Lung (tissue), 12 donors: Measurements from ENCODE around the gene COL4A1. TPM values are rescaled to one million over a fixed set of nuclear protein-coding genes. Genes with fewer than 3 reads are reported as not detected.

Source experiments
- ATAC-seq: fragments of 200-7000 bp; cut with Tn5 transposase; one replicate; pipeline ENCODE4 v1.9.1; 2020; ENCODE audit warnings: moderate number of reproducible peaks; ENCODE audit not compliant: insufficient read depth, low FRiP score
- DNase-seq, 3 donors: peaks; one replicate each; pipeline ENCODE4 v3.0.0-alpha.2; 2013 to 2017
- H3K27ac ChIP-seq, 2 donors: one replicate each; pipeline ENCODE4 v1.5.1; 2013; ENCODE audit warnings: mild to moderate bottlenecking in 2 of 2, moderate library complexity in 2 of 2, control low read depth in 1 of 2, inconsistent platforms in 1 of 2, low read depth in 1 of 2, low read length in 1 of 2
- H3K27me3 ChIP-seq, 3 donors: one replicate each; pipeline ENCODE4 v1.5.1; 2013; ENCODE audit warnings: low read length in 2 of 3; ENCODE audit not compliant: control insufficient read depth in 3 of 3, insufficient read depth in 3 of 3
- H3K36me3 ChIP-seq, 4 donors: one replicate each; pipeline ENCODE4 v1.5.1; 2013; ENCODE audit warnings: low read length in 4 of 4, mild to moderate bottlenecking in 1 of 4, moderate library complexity in 1 of 4; ENCODE audit not compliant: control insufficient read depth in 4 of 4, insufficient read depth in 4 of 4
- H3K4me1 ChIP-seq, 5 donors: one replicate each; pipeline ENCODE4 v1.5.1; 2013; ENCODE audit warnings: low read length in 5 of 5, mild to moderate bottlenecking in 2 of 5, moderate library complexity in 1 of 5; ENCODE audit not compliant: control insufficient read depth in 5 of 5, insufficient read depth in 5 of 5
- H3K4me3 ChIP-seq: one replicate; pipeline ENCODE4 v1.5.1; 2013; ENCODE audit warnings: mild to moderate bottlenecking, control low read depth, moderate library complexity
- H3K9ac ChIP-seq, 2 donors: one replicate each; pipeline ENCODE4 v1.5.1; 2013; ENCODE audit warnings: low read length in 2 of 2, control low read depth in 1 of 2; ENCODE audit not compliant: insufficient read depth in 1 of 2
- H3K9me3 ChIP-seq, 4 donors: one replicate each; pipeline ENCODE4 v1.5.1; 2013; ENCODE audit warnings: low read length in 3 of 4, mild to moderate bottlenecking in 1 of 4, moderate library complexity in 1 of 4; ENCODE audit not compliant: control insufficient read depth in 4 of 4, insufficient read depth in 3 of 4
- WGBS, 2 donors: extraction: QIAGEN DNeasy Blood & Tissue Kit; methylation state at CpG; one replicate each; pipeline ENCODE4 v1.1.7; 2013; 5-methylcytosine and 5-hydroxymethylcytosine counted together
- polyA plus RNA-seq, 2 donors: library from polyadenylated mRNA; stranded (reverse); fragments of 200-250 nt; gene quantifications; one replicate each; pipeline ENCODE4 v1.2.1, GENCODE V29; 2013
- total RNA-seq, 2 donors: library from RNA; depleted of rRNA in 1 of 2; stranded (reverse); fragments of >200 nt in 1 of 2; gene quantifications; one replicate each; pipeline ENCODE4 v1.2.1, GENCODE V29; 2014 to 2021
- TF ChIP-seq, protein P1 (sequence below): IDR thresholded peaks from 2 replicates; pipeline ENCODE4 v1.5.1; 2012; ENCODE audit warnings: mild to moderate bottlenecking; ENCODE audit errors: control extremely low read depth, extremely low read depth
- donor health status: control.
- donor health status: control.
- donor health status: Bipolar disorder and iron deficiency.
- donor health status: healthy.
- donor health status: DM: yes; HTN: yes; CAD: no.

The COL4A1 gene
- total and polyA plus RNA-seq, 4 donors, result 114 to 1,051 (median 318) TPM

DNA sequence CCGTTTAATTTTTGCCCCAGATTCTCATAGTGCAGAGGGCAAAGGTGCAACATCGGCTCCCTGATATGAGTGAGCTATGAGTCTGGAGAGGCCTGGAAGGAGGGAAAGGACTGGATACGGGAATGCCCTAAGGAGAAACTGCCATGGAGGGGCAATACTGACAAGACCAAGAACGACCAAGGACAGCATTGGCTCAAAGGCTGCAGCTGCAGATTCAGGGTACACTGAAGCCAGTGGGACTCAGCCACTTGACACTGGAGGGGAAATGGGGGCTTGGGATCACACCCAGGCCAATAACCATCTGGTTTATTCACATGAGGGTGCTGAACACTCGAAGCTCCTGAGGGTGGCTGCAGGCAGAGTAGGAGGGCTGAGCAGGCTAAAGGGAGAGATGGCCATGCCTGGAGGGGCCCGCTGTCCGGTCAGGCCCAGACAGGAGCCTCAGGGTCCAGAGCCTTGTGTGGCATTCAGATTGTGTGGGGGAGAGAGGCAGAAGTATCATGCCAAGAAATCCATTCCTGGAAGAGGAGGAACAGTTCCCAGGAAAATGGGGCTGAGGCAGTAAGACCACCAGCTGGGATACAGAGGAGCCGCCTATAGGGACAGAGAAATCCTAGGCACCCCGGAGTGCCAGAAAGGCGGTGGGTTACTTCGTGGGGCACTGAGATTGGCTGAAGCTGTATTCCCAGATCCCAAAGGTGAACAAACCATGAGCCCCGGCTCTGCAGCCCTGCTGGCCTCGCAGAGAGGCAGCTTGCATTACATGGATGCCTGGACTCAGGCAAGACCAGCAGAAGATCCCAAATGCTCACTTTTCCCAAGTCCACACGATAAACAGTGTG is 20.7 kb downstream of the COL4A1 start:
- Histone ChIP-seq H3K36me3 (peaks cover 0 to 7% (median 1%) of the 10 kb centered on the region in 4 donors), H3K9ac (no peak overlapping the region), H3K4me1 (peaks cover 6 to 24% (median 18%) of the 10 kb centered on the region in 5 donors), H3K4me3 (no peak overlapping the region), H3K27me3 (no peaks in the 10 kb centered on the region), H3K9me3 (no peaks in the 10 kb centered on the region), H3K27ac (no peak overlapping the region)
- TF ChIP-seq, protein P1, sequence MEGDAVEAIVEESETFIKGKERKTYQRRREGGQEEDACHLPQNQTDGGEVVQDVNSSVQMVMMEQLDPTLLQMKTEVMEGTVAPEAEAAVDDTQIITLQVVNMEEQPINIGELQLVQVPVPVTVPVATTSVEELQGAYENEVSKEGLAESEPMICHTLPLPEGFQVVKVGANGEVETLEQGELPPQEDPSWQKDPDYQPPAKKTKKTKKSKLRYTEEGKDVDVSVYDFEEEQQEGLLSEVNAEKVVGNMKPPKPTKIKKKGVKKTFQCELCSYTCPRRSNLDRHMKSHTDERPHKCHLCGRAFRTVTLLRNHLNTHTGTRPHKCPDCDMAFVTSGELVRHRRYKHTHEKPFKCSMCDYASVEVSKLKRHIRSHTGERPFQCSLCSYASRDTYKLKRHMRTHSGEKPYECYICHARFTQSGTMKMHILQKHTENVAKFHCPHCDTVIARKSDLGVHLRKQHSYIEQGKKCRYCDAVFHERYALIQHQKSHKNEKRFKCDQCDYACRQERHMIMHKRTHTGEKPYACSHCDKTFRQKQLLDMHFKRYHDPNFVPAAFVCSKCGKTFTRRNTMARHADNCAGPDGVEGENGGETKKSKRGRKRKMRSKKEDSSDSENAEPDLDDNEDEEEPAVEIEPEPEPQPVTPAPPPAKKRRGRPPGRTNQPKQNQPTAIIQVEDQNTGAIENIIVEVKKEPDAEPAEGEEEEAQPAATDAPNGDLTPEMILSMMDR, result no peak
- WGBS, 2 donors, result 77 to 90% methylated on average over 14 of the region's 14 CpGs
- DNase-seq (no peak), ATAC-seq (no peak)

DNA sequence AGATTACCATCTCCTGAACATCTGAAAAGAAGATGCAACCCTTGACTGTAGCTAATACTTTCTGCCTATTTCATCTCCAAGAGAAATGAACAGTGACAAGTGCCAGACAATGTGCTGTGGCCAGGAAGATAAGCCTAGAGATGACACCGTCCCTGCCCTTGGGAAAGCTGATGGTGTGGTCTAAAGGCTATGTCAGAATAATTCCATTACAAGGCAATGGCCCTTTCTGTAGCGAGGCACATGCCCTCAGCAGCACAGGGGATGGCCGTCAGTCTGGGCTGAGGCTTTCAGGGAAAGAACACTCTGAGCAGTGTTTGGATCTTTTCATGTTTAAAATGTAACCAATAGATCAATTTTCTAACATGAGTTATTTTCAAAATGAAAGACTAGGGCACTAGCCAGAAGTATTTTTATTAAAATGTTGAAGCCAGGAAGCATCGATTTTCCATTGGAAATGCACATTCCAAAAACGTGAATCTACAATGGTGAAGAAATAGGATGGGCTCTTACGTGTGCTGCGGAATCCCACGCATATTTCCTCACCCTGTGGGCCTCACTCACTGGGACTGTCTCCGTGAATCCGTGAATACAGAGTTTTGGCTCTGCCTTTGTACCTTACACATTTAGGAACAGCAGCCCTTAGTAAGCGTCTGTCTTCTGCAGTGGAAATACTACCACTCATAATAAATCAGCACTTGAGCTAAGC is 22.0 kb downstream of the COL4A1 start:
- H3K4me1 ChIP-seq, result peaks cover 6 to 26% (median 18%) of the 10 kb centered on the region in 5 donors
- 89 to 90% methylated on average over 11 of the region's 11 CpGs for WGBS, 2 donors
- ATAC-seq (no peak), DNase-seq (no peak)
- peaks cover 0 to 7% (median 0%) of the 10 kb centered on the region in 4 donors for H3K36me3 ChIP-seq
- H3K9ac ChIP-seq, result no peak overlapping the region
- H3K4me3 ChIP-seq, result no peak overlapping the region
- H3K9me3 ChIP-seq, result no peaks in the 10 kb centered on the region
- TF ChIP-seq, protein P1, result no peak
- no peaks in the 10 kb centered on the region for H3K27me3 ChIP-seq
- H3K27ac ChIP-seq, result no peak overlapping the region

DNA sequence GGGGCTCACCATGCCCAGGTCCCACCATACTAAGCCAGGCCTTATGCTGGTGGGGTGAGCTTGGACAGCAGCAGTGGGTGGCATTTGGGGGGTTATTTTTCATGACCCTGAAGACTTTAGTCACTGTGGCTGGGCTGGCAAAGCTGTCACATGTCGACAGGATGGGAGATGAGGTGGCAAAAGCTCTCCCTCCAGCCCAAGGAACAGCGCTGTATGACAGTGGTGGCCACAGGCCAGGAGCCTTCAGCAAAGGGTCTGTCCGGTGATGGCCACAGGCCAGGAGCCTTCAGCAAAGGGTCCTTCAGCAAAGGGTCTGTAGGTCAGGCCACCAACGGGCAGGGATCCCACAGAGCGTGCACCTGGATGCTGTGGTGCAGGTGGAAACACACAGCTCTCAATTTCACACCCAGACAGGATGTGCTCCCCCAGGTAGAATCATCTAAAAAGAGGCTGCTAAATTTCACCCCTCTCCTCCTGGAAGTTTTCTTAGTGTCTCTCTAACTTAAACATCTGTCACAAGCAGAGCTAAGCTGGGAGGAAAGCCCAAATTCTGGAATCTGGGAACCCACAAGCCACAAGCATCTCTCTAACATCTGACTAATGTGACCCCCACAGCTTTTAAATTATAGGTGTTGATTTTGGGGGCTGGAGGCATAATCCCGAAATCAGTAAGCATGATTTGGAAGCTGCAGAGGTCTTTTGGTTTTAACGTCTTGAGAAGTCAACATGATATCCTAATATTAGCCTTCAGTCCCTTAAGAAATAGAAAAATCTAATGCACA is 23.0 kb downstream of the COL4A1 start:
- no peak overlapping the region for H3K9ac ChIP-seq
- ATAC-seq (no peak), DNase-seq (peak in 1 of 3 donors; percentile 64)
- TF ChIP-seq, protein P1, result no peak
- H3K27ac ChIP-seq, result no peak overlapping the region
- H3K4me1 ChIP-seq, result peaks cover 6 to 34% (median 19%) of the 10 kb centered on the region in 5 donors
- H3K27me3 ChIP-seq, result no peaks in the 10 kb centered on the region
- 73 to 78% methylated on average over 7 of the region's 7 CpGs for WGBS, 2 donors
- no peaks in the 10 kb centered on the region for H3K9me3 ChIP-seq
- H3K4me3 ChIP-seq, result no peak overlapping the region
- peaks cover 0 to 4% (median 0%) of the 10 kb centered on the region in 4 donors for H3K36me3 ChIP-seq
